Fibroblast of skin of right quadriceps (primary cell): Measurements from ENCODE around the gene SHROOM3.
A peak's percentile ranks its signal among the peaks of the same experiment; 100 is the strongest.
"Not testable (repeated sequence)": the region's sequence is repeated elsewhere in the genome, so short reads cannot be mapped to it uniquely, and the experiment has no call there.

Experiments
- DNase-seq: peaks from one replicate; pipeline ENCODE4 v3.0.0-alpha.2; 2013

SHROOM3 gene

GRCh38 chr4:76434901-76435527 lies at the start of gene SHROOM3:
TSS of gene SHROOM3 (plus strand) at chr4:76435229. CDS start at chr4:76436053, 824 bp downstream.
- no peak for DNase-seq

DNA sequence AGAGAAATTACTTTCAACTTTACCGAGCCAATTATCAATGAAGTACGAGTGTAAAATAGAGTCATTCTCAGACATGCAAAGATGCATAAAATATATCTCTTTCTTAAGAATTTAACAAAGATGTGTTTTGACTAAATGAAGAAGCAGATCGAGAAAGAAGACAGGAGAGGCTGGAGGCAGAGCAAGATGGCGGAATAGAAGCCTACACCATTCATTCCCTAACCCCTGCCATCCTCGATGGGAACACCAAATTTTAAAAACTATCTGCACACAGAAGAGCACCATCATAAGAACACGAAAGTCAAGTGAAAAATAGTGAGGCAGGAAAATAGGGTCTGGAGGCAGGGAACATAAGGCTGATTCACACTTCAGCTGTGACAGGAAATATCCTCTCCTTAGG lies 49.1 kb upstream of the SHROOM3 start:
- DNase-seq = no peak

- no peak for DNase-seq
Measured at GRCh38 chr4:76386566-76387305, 48.3 kb upstream of the SHROOM3 start.

GRCh38 chr4:76388160-76388908 lies 46.7 kb upstream of the SHROOM3 start:
- DNase-seq = no peak

GRCh38 chr4:76401654-76402053 lies 33.4 kb upstream of the SHROOM3 start:
- DNase-seq = no peak

GRCh38 chr4:76406081-76406480 lies 28.9 kb upstream of the SHROOM3 start:
- no peak for DNase-seq

DNA sequence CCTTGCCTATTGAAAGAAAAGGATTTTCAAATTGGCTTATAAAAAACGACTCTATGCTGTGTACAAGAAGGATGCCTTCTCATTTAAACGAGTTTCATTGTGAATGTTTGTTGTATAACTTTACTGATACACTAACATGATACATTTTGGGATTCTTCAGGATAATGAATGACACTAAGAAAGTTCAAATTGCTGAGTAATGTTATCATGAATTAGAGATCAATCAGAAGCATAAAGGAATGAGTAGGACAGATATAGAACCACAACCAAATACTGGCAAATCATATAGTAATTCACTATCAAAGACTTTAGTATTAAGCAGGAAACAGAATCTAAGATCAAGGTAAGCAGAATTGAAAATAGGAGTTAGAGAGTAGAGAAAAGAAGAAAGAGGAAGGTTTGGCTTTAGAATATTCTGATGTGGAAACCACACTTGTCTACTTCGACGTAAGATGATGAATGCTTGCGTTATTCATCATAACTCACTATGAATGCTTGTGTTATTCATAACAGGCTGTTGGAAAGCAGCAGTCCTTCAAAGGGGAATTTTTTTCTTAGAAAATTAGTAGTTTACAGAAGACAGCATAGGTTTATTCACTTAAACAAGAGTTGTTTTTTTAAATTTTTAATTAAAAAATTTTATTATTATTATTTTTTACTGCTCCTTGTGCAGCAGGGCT lies 27.4 kb upstream of the SHROOM3 start:
- no peak for DNase-seq

GRCh38 chr4:76410636-76411035 lies 24.4 kb upstream of the SHROOM3 start:
- no peak for DNase-seq

GRCh38 chr4:76420188-76420761 lies 14.8 kb upstream of the SHROOM3 start:
- no peak for DNase-seq

DNA sequence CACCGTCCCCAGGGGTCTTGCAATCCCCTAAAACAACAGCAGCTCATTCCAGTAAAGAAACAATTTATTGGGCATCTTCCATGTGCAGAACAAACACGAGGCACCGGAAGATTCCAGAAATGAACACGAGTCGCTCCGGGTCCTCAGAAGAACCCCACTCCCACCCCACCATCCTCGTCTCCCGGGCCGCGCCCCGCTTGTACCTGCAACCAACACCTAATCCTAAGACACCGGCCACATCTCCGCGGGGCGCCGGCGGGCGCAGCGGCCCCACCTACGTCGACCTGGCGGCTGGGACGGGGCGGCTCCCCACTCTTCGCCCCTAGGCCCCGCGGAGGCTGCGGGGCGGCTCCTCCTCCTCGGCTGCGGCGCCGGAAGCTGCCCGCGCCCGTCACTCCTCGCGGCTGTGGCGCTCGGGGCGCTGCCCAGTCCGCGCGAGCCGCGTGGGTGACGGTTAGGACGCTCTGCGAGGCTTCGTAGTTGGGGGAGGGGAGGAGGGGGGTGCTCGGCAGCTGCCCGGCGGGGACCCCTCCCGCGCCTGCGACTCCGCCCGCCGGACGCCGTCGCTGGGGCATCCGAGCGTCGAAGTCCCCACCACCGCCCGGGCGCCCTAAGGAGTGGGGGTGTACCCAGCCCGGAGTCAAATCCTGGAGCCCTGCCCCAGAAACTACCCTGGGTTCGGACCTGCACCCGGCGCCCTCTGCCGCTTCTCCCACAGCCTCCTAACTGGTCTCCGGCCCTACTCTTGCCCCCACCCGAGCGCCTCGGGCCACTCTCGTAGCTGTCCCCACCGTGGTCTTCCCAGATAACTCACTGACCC lies 14.1 kb upstream of the SHROOM3 start, which contains the start of gene CCDC158:
Gene CCDC158 (minus strand): TSS at position 380 of the 820 bp plus-strand sequence. CDS start 17,934 bp downstream, outside the sequence.
- DNase-seq = no peak

DNA sequence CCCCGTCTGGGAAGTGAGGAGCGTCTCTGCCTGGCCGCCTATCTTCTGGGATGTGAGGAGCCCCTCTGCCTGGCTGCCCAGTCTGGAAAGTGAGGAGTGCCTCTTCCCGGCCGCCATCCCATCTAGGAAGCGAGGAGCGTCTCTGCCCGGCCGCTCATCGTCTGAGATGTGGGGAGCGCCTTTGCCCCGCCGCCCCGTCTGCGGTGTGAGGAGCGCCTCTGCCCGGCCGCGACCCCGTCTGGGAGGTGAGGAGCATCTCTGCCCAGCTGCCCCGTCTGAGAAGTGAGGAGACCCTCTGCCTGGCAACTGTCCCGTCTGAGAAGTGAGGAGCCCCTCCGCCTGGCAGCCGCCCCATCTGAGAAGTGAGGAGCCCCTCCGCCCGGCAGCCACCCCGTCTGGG lies 11.9 kb upstream of the SHROOM3 start:
- DNase-seq = not testable (repeated sequence)

DNA sequence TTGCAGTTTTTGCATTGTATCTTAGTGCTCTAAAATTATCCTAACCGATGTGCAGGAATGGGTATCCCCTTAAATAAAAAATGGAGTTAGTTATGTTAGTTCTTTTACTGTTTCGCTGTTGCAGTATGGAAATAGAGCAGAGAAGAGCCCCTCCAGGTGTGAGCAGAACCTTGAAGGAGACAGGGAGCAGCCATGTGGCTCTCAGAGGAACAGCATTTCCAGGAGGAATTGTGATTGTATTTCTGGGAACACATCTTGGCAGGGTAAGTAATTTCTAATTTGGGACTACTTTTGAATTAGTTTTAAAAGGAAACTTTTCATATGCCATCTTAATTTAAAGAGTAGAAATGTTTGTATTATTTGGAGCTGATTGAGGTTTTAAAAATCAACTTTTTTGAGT lies 8.8 kb upstream of the SHROOM3 start:
- DNase-seq = no peak

DNA sequence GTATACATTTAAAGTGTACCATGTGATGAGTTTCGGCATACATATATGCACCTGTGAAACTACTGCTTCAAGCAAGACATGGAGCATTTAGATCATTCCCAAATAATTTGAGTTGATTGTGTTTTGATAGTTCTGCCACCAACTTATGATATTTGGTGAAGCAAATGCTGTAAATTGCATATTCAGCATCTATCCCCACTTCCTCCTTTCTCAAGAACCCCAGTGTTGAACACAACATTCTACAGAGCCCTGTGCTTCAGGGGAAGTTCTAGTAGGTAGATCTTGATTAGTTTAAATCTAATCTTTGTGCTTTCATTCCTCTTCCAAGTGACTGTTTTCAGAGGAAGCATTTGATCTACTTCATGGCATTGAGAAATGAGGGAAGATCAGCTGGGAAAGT lies 5.4 kb upstream of the SHROOM3 start:
- DNase-seq = no peak

GRCh38 chr4:76430519-76431388 lies 4.3 kb upstream of the SHROOM3 start:
- peak; percentile 65 for DNase-seq

DNA sequence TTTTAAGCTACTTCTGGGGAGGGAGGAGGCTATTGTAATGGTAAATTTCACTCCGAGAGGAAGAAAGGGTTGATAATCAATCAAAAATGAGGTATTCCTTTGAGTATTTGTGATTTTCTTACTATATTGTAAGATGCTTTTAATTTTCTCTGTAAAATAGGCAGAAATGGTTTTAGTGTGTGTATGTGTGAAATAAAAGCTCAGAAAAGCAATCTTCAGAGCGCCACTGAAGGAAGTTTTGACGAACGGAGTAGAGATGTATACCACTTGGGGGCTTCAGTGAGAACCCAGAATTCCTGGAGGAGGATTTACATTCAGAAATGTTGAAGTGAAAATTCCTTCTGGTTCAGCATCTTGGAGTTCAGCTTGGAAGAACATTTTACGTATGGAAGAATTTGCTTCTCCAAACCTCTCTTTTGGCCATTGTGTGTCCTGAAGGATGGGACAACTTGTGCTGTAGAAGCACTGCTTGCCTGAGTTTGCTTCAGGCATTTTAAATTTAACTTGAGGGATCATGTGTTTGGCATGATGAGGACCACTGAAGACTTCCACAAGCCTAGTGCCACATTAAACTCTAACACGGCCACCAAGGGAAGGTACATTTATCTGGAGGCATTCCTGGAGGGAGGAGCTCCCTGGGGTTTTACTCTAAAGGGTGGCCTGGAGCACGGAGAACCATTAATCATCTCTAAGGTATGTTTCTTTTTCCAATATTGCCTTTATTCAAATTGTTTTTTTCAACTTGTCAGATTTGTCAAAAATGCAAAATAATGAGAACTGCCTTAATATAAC lies 695 bp downstream of the SHROOM3 start:
- no peak for DNase-seq

- DNase-seq = no peak
Measured at GRCh38 chr4:76439491-76439890, 4.5 kb downstream of the SHROOM3 start.

DNA sequence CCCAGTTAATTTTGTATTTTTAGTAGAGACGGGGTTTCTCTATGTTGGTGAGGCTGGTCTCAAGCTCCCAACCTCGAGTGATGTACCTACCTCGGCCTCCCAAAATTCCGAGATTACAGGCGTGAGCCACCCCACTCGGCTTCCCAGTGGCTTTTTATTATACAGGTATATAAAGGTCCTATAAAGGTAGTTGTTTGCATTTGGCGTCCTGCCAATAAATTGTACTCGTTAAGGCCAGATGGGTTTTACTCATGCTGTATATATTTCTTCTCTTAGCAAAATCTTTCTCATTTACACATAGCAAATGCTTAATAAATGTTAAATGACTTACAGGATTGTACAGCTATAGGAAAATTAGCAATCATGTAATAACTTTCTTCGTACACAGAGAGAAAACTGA lies 6.9 kb downstream of the SHROOM3 start:
- no peak for DNase-seq

GRCh38 chr4:76442807-76443206 lies 7.8 kb downstream of the SHROOM3 start:
- no peak for DNase-seq

DNA sequence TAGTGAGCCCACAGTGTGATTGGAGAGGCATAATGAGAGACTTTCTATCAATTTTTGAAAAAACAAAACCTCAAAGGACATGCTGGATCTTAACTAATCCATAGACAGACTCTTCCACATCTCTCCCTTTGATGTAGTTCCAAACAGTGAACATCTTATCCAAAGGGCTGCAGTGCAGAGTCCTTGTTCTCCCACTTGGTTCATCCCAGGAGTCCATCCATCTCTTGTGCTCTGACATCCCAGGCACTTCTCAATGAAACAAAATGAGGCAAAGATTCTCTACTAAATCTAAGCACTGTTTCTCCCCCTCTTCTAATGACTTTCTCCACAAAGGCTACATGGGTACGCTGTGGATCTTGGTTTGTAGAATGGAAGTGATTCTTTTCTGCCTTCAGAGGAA lies 8.3 kb downstream of the SHROOM3 start:
- no peak for DNase-seq

- no peak for DNase-seq
Measured at GRCh38 chr4:76445911-76446310, 10.9 kb downstream of the SHROOM3 start.
